Measurements from ENCODE around the gene NPL. TPM values are rescaled to one million over a fixed set of nuclear protein-coding genes. Genes with fewer than 3 reads are reported as not detected.
A peak's percentile ranks its signal among the peaks of the same experiment; 100 is the strongest.

Gene NPL
- total and polyA plus RNA-seq, 2 donors (not counting 3 experiments of a cell fraction or from before 2014, with no cell fraction given), result 0.14 to 0.75 TPM

GRCh38 chr1:182761396-182762395 is 27.9 kb upstream of the NPL start:
- no peaks in the 10 kb centered on the region for H3K4me1 ChIP-seq (ENCODE audit: control insufficient read depth, extremely low read depth, insufficient read depth, low read length)
- dilution Hi-C loops (cut with MboI; ENCODE audit: extremely low pct_ligation_motif_present, low sequenced_read_pairs) (no loop called here), intact Hi-C loops (cut with micrococcal nuclease) (no loop called here)
- DNase-seq (ENCODE audit: low read depth, low spot score), result no peak
- H4K20me1 ChIP-seq (replicated peaks; ENCODE audit: control insufficient read depth, extremely low read depth, insufficient read depth, low read length), result no peaks in the 10 kb centered on the region
- no peaks in the 10 kb centered on the region for H3K9me1 ChIP-seq (replicated peaks; ENCODE audit: control insufficient read depth, extremely low read depth, insufficient read depth, low read length)
- H3K4me2 ChIP-seq (ENCODE audit: insufficient read depth, low read length), result no peak overlapping the region
- no peak for TF ChIP-seq POLR2A (IDR thresholded peaks at IDR 0.05; ENCODE audit: low read depth, low read length)
- no peak for TF ChIP-seq CTCF (IDR thresholded peaks at IDR 0.05; ENCODE audit: extremely low read depth in 1 of 2, insufficient read depth in 1 of 2, low read depth in 1 of 2, low read length in 2 of 2)
- TF ChIP-seq MYC (IDR thresholded peaks at IDR 0.05; ENCODE audit: low read depth, low read length), result no peak
- no peak for TF ChIP-seq GATA2 (IDR thresholded peaks at IDR 0.05; ENCODE audit: insufficient read depth, insufficient read length, low read depth, low read length)
- TF ChIP-seq FOS (IDR thresholded peaks at IDR 0.05; ENCODE audit: borderline replicate concordance, insufficient read depth, low read length), result no peak
- TF ChIP-seq MAX (IDR thresholded peaks at IDR 0.05; ENCODE audit: insufficient read depth, insufficient read length), result no peak
- no peak for TF ChIP-seq JUN (IDR thresholded peaks at IDR 0.05; ENCODE audit: borderline replicate concordance, insufficient read depth, insufficient read length, low read depth)
- no peak for TF ChIP-seq EZH2 (IDR thresholded peaks at IDR 0.05; ENCODE audit: borderline replicate concordance, low read depth, low read length, severe bottlenecking)
- TF ChIP-seq POLR2AphosphoS5 (IDR thresholded peaks at IDR 0.05; ENCODE audit: insufficient read depth, low read depth, low read length), result no peak
- no peak overlapping the region for H3K4me3 ChIP-seq (replicated peaks in 1 of 3; ENCODE audit: insufficient read depth in 1 of 3, low read depth in 1 of 3, low read length in 3 of 3)
- ChIA-PET CTCF (interaction anchor here (0.8 to 2.5 kb wide), 2 partner anchors 23 to 25 kb away, joined by 4 to 8 read pairs; no protein-coding TSS in a partner anchor), POLR2A (no interaction called here)
- H3K79me2 ChIP-seq (ENCODE audit: control insufficient read depth, insufficient read depth, low read length), result no peaks in the 10 kb centered on the region
- no TSS peak for BruUV-seq (replicated peaks)
- no peaks in the 10 kb centered on the region for H3K36me3 ChIP-seq (ENCODE audit: control insufficient read depth in 2 of 2, extremely low read depth in 1 of 2, insufficient read depth in 2 of 2, low read length in 2 of 2)
- no peaks in the 10 kb centered on the region for H3K9me3 ChIP-seq (replicated peaks; ENCODE audit: control insufficient read depth, insufficient read depth, low read length)
- no peak overlapping the region for H3K27ac ChIP-seq (ENCODE audit: insufficient read depth, low read depth, low read length)
- no peak overlapping the region for H3K9ac ChIP-seq (replicated peaks; ENCODE audit: extremely low read depth, insufficient read depth, low read length)
- H3K27me3 ChIP-seq (ENCODE audit: control insufficient read depth in 2 of 2, insufficient read depth in 2 of 2, low read length in 2 of 2), result peaks cover 0 to 6% of the 10 kb centered on the region in 2 experiments
- FAIRE-seq, result no peak
- H2AFZ ChIP-seq (ENCODE audit: low read depth, low read length), result peak overlapping the region; percentile 73
